ENCODE results near the gene GCAT.

GCAT gene

DNA sequence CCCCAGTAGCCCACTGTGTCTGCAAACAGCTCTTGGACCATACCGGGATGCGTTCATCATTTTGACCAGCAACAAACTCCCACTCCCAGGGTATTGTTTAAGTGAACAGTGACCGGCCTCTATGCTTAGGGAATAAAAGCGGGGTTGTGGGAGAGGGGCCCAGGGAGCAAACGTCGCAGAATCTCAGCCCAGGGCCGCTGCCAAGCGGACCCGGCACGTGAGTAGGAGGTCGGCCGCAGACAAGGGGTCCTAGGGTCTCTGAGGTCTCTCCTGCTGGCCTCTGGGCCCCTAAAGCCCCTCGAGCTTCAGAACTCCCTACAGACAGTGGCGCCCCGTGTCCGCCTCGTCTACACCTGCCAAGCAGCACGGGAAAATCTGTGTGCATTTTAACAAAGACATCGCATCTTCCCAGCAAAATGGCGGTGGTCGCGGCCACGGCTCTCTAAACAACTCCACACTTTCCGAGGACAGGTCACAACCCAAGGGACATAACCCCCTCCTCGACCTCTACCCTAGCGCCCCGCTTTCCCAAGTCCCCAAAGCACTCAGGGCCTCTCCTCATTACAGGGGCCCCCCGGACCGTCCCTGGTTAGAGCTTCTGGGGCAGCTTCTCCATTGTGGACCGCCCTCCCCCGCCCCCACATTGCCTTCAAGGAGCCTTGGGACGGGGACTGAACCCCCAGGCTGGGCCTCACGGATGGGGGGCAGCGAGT, 3.9 kb upstream of the GCAT start:
- TF ChIP-seq, protein P1, sequence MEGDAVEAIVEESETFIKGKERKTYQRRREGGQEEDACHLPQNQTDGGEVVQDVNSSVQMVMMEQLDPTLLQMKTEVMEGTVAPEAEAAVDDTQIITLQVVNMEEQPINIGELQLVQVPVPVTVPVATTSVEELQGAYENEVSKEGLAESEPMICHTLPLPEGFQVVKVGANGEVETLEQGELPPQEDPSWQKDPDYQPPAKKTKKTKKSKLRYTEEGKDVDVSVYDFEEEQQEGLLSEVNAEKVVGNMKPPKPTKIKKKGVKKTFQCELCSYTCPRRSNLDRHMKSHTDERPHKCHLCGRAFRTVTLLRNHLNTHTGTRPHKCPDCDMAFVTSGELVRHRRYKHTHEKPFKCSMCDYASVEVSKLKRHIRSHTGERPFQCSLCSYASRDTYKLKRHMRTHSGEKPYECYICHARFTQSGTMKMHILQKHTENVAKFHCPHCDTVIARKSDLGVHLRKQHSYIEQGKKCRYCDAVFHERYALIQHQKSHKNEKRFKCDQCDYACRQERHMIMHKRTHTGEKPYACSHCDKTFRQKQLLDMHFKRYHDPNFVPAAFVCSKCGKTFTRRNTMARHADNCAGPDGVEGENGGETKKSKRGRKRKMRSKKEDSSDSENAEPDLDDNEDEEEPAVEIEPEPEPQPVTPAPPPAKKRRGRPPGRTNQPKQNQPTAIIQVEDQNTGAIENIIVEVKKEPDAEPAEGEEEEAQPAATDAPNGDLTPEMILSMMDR (IDR thresholded peaks at IDR 0.05; ENCODE audit: insufficient read depth, low read depth, low read length, missing control alignments) = no peak
- no peak for DNase-seq (ENCODE audit: low read depth)
- no peak overlapping the region for H3K4me3 ChIP-seq (ENCODE audit: low read length)

DNA sequence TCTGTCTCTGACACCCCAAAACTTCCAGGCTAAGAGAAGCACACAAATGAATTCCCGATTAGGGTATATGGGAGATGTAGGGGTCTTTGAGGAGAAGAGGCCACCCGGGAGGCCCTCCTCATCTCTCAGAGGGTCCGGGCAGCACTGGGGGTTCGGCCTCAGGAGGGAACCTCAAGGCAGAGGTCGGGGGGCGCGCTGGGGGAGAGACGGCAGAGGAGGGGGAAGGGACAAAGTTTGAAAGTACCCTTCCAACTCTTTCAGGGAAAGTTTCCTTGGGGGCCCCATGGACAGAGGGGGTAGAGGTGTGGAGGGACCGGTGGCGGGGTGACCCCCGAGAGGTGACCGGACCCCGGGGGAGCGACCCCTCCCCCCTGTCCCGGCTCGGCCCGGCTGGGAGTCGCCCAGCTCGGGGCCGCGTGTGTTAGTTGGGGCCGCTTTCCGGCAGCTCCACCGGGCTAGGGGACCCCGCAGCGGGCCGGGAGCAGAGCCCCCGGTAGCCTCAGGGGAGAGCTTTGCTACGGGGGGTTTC, 3.3 kb upstream of the GCAT start:
- TF ChIP-seq, protein P1 (IDR thresholded peaks at IDR 0.05; ENCODE audit: insufficient read depth, low read depth, low read length, missing control alignments) = no peak
- DNase-seq (ENCODE audit: low read depth) = no peak
- peak overlapping the region; percentile 79 for H3K4me3 ChIP-seq (ENCODE audit: low read length)

DNA sequence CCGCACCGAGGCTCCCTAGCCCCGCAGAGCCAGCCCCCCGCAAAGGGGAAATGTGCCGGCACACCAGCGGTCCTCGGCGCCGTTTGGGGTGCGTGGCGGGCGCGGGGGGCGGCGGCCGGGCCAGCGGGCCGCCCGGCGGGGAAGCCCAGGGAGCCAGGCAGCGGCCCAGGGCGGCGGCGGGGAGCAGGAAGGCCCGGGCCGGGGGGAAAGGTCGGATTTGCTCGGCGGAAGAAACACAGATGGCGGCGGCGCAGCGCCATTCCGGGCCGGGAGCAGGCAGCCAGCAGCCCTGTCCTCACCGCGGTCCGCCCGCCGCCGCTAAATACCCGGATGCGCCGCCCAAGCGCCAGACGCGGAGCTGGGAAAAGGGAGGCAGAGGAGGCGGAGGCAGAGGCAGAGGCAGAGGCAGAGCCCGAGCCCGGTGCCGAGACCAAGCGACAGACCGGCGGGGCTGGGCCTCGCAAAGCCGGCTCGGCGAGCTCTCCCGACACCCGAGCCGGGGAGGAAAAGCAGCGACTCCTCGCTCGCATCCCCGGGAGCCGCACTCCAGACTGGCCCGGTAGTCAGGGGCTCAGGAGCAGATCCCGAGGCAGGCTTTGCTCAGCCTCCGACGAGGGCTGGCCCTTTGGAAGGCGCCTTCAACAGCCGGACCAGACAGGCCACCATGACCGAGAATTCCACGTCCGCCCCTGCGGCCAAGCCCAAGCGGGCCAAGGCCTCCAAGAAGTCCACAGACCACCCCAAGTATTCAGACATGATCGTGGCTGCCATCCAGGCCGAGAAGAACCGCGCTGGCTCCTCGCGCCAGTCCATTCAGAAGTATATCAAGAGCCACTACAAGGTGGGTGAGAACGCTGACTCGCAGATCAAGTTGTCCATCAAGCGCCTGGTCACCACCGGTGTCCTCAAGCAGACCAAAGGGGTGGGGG, 2.6 kb upstream of the GCAT start:
- peak; percentile 87 for DNase-seq (ENCODE audit: low read depth)
- H3K4me3 ChIP-seq (ENCODE audit: low read length) = peak overlapping the region; percentile 79
- TF ChIP-seq, protein P1 (IDR thresholded peaks at IDR 0.05; ENCODE audit: insufficient read depth, low read depth, low read length, missing control alignments) = no peak

DNA sequence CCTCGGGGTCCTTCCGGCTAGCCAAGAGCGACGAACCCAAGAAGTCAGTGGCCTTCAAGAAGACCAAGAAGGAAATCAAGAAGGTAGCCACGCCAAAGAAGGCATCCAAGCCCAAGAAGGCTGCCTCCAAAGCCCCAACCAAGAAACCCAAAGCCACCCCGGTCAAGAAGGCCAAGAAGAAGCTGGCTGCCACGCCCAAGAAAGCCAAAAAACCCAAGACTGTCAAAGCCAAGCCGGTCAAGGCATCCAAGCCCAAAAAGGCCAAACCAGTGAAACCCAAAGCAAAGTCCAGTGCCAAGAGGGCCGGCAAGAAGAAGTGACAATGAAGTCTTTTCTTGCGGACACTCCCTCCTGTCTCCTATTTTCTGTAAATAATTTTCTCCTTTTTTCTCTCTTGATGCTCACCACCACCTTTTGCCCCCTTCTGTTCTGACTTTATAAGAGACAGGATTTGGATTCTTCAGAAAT, 1.9 kb upstream of the GCAT start:
- TF ChIP-seq, protein P1 (IDR thresholded peaks at IDR 0.05; ENCODE audit: insufficient read depth, low read depth, low read length, missing control alignments) = no peak
- H3K4me3 ChIP-seq (ENCODE audit: low read length) = peak overlapping the region; percentile 79
- no peak for DNase-seq (ENCODE audit: low read depth)

DNA sequence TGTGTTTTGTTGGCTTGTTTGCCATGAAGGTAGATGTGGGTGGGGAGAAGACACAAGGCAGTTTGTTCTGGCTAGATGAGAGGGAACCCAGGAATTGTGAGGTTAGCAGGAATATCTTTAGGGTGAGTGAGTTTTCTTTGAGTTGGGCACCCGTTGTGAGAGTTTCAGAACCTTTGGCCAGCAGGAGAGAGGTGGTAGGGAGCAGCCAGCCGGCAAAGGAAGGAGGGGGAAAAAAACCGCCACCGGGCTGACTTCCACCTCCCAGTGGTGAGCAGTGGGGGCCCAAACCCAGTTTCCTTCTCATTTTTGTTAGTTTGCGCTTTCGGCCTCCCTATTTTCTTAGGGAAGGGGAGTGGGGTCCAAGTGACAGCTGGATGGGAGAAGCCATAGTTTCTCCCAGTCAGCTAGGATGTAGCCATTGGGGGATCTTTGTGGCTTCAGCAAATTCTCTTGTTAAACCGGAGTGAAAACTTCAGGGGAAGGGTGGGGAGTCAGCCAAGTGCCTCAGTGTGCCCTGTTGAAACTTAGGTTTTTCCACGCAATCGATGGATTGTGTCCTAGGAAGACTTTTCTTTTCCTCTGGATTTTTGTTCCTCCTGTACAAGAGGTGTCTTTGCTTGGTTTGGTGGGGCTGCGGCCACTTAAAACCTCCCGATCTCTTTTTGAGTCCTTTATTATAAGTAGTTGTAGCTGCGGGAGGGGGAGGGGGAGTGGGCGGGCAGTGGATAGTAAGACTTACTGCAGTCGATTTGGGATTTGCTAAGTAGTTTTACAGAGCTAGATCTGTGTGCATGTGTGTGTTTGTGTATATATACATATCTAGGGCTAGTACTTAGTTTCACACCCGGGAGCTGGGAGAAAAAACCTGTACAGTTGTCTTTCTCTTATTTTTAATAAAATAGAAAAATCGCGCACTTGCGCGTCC, 1.1 kb upstream of the GCAT start:
- DNase-seq (ENCODE audit: low read depth) = peak; percentile 40

More for the DNA sequence above, 1.1 kb upstream of the GCAT start:
- peak overlapping the region; percentile 79 for H3K4me3 ChIP-seq (ENCODE audit: low read length)
- TF ChIP-seq, protein P1 (IDR thresholded peaks at IDR 0.05; ENCODE audit: insufficient read depth, low read depth, low read length, missing control alignments) = no peak

Data from epithelial cell of esophagus (primary cell).